Stimulated activated naive CD4-positive, alpha-beta T cell (primary cell): ENCODE measurements around the gene TBL2.
"Not testable (repeated sequence)": the region's sequence is repeated elsewhere in the genome, so short reads cannot be mapped to it uniquely, and the experiment has no call there.

Experiments
- DNase-seq, 6 experiments: peaks; one replicate each; lab custom pipeline; 2025; lab: John Stamatoyannopoulos, UW

Gene TBL2

GRCh38 chr7:73606801-73607691, 28.7 kb upstream of the TBL2 start:
- peak; percentile 18 to 76 (median 62) for DNase-seq

GRCh38 chr7:73605601-73606220, 27.3 kb upstream of the TBL2 start:
- DNase-seq: no peak

GRCh38 chr7:73602721-73603651, 24.6 kb upstream of the TBL2 start:
- no peak for DNase-seq

GRCh38 chr7:73599916-73600315, 21.5 kb upstream of the TBL2 start:
- DNase-seq: no peak

- DNase-seq: no peak
Measured at GRCh38 chr7:73599151-73599882, 20.9 kb upstream of the TBL2 start.

- DNase-seq: no peak
Measured at GRCh38 chr7:73597978-73598782, 19.8 kb upstream of the TBL2 start.

- no peak for DNase-seq
Measured at GRCh38 chr7:73596191-73597065, 18.0 kb upstream of the TBL2 start.

GRCh38 chr7:73595358-73595757, 17.0 kb upstream of the TBL2 start:
- DNase-seq: no peak

GRCh38 chr7:73593207-73594045, 15.0 kb upstream of the TBL2 start:
- DNase-seq: no peak

GRCh38 chr7:73586911-73587310, 8.5 kb upstream of the TBL2 start:
- DNase-seq: no peak

GRCh38 chr7:73585196-73585595, 6.8 kb upstream of the TBL2 start:
- no peak for DNase-seq

GRCh38 chr7:73582664-73583202, 4.4 kb upstream of the TBL2 start:
- no peak for DNase-seq

GRCh38 chr7:73581006-73581405, 2.6 kb upstream of the TBL2 start:
- DNase-seq: not testable (repeated sequence)

GRCh38 chr7:73577627-73578341, 595 bp downstream of the TBL2 start:
- no peak for DNase-seq

GRCh38 chr7:73573791-73574190, 4.6 kb downstream of the TBL2 start:
- DNase-seq: no peak

GRCh38 chr7:73573276-73573675, 5.1 kb downstream of the TBL2 start:
- no peak for DNase-seq

- DNase-seq: no peak
Measured at GRCh38 chr7:73572767-73573186, 5.6 kb downstream of the TBL2 start.

GRCh38 chr7:73570977-73571376, 7.4 kb downstream of the TBL2 start:
- DNase-seq: no peak
